ENCODE measurements around the gene RPRD1A.

- TF ChIP-seq POLR2A (IDR thresholded peaks at IDR 0.05) (no peak), CTCF (IDR thresholded peaks at IDR 0.05) (no peak)
These were observed 689 bp downstream of the RPRD1A start for GRCh38 chr18:36066686-36067054.

Data from testis (tissue), 2 donors.